ENCODE data around the gene TSPO2.

The TSPO2 gene

DNA sequence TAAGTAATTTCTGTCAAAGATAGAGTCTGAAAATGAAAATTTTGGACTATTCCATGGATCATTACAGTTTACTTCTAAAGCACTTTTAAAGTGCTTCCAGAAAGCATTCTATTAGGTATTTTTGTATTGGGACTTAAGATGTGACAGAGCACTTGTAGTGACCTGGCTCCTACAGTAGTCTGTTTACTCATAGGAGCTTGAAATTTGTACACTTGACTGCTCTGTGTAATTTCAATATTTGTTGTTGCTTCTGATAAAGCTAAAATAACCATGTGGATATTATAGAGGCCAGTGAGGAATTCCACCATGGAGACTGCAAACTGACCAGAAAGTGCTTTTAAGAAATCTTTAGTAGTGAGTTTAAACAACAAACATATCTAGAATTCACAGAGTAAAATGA lies 40.8 kb downstream of the TSPO2 start:
- Histone ChIP-seq H3K9ac (ENCODE audit: low read length) (no peak overlapping the region), H3K4me3 (ENCODE audit: low read depth in 1 of 2, low read length in 2 of 2) (no peak overlapping the region), H3K27me3 (ENCODE audit: control insufficient read depth in 1 of 2, insufficient read depth in 2 of 2, low read length in 2 of 2) (no peaks in the 10 kb centered on the region), H3K27ac (ENCODE audit: low read depth, low read length) (no peak overlapping the region), H3K36me3 (ENCODE audit: insufficient read depth, low read length) (peaks cover 42% of the 10 kb centered on the region), H3K9me3 (ENCODE audit: low read length) (no peaks in the 10 kb centered on the region), H3K4me1 (ENCODE audit: insufficient read depth, low read length) (no peaks in the 10 kb centered on the region)

GRCh38 chr6:41085182-41085581 lies 42.9 kb downstream of the TSPO2 start:
- Histone ChIP-seq H3K4me3 (ENCODE audit: low read depth in 1 of 2, low read length in 2 of 2) (no peak overlapping the region), H3K36me3 (ENCODE audit: insufficient read depth, low read length) (peaks cover 31% of the 10 kb centered on the region), H3K27me3 (ENCODE audit: control insufficient read depth in 1 of 2, insufficient read depth in 2 of 2, low read length in 2 of 2) (no peaks in the 10 kb centered on the region), H3K9ac (ENCODE audit: low read length) (no peak overlapping the region), H3K9me3 (ENCODE audit: low read length) (no peaks in the 10 kb centered on the region), H3K4me1 (ENCODE audit: insufficient read depth, low read length) (no peaks in the 10 kb centered on the region), H3K27ac (ENCODE audit: low read depth, low read length) (no peak overlapping the region)

DNA sequence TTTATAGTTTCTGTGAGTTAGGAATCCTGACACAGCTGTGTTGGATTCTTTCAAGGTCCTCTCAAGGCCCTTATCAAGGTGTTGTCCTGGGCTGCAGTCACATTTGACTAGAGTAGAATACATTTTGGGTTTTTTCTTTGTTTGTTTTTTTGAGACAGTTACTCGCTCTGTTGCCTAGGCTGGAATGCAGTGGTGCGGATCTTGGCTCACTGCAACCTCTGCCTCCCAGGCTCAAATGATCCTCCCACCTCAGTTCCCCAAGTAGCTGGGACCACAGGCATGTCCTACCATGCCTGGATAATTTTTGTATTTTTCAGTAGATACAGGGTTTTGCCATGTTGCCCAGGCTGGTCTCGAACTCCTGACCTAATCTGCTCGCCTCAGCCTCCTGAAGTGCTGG lies 46.2 kb downstream of the TSPO2 start:
- no peak overlapping the region for H3K27ac ChIP-seq (ENCODE audit: low read depth, low read length)
- peaks cover 53% of the 10 kb centered on the region for H3K36me3 ChIP-seq (ENCODE audit: insufficient read depth, low read length)
- H3K9me3 ChIP-seq (ENCODE audit: low read length) = no peaks in the 10 kb centered on the region
- no peak overlapping the region for H3K9ac ChIP-seq (ENCODE audit: low read length)
- no peaks in the 10 kb centered on the region for H3K27me3 ChIP-seq (ENCODE audit: control insufficient read depth in 1 of 2, insufficient read depth in 2 of 2, low read length in 2 of 2)
- H3K4me1 ChIP-seq (ENCODE audit: insufficient read depth, low read length) = no peaks in the 10 kb centered on the region
- H3K4me3 ChIP-seq (ENCODE audit: low read depth in 1 of 2, low read length in 2 of 2) = no peak overlapping the region

GRCh38 chr6:41090841-41091761 lies 48.8 kb downstream of the TSPO2 start:
- H3K4me1 ChIP-seq (ENCODE audit: insufficient read depth, low read length) = no peaks in the 10 kb centered on the region
- H3K4me3 ChIP-seq (ENCODE audit: low read depth in 1 of 2, low read length in 2 of 2) = no peak overlapping the region
- H3K36me3 ChIP-seq (ENCODE audit: insufficient read depth, low read length) = peaks cover 59% of the 10 kb centered on the region
- H3K9ac ChIP-seq (ENCODE audit: low read length) = no peak overlapping the region
- H3K27ac ChIP-seq (ENCODE audit: low read depth, low read length) = no peak overlapping the region
- no peaks in the 10 kb centered on the region for H3K9me3 ChIP-seq (ENCODE audit: low read length)
- no peaks in the 10 kb centered on the region for H3K27me3 ChIP-seq (ENCODE audit: control insufficient read depth in 1 of 2, insufficient read depth in 2 of 2, low read length in 2 of 2)

DNA sequence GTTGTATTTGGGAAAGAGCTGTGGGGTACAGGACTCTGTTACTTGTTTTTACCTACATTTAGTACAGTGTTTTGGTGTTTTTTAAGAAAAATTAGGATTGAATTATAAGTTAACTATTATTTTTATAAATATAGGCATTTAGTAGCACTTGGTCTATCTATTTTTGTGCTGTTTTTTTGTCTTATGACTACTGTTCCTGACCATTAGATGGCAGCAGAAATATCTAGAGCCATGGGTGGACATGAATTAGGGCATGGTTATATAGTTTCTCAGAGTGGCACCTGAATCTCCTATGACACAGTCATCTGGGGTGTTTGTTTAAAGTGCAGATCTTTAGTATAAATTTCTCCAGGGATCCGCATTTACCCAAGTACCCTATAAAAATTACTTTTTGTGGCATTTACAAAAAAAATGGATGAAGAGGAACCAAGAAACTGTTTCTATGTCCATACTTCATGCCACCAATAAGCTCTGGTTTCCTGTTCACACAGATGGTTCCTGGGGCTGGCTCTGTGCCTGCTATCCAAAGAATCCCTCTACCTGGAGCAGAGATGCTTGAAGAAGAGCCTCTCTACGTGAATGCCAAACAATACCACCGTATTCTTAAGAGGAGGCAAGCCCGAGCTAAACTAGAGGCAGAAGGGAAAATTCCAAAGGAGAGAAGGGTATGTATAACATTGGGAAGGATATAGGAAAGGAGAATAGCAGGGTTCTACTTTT lies 50.3 kb downstream of the TSPO2 start:
- Histone ChIP-seq H3K27ac (ENCODE audit: low read depth, low read length) (no peak overlapping the region), H3K27me3 (ENCODE audit: control insufficient read depth in 1 of 2, insufficient read depth in 2 of 2, low read length in 2 of 2) (no peaks in the 10 kb centered on the region), H3K36me3 (ENCODE audit: insufficient read depth, low read length) (peaks cover 72% of the 10 kb centered on the region), H3K4me1 (ENCODE audit: insufficient read depth, low read length) (no peaks in the 10 kb centered on the region), H3K9me3 (ENCODE audit: low read length) (no peaks in the 10 kb centered on the region), H3K4me3 (ENCODE audit: low read depth in 1 of 2, low read length in 2 of 2) (no peak overlapping the region), H3K9ac (ENCODE audit: low read length) (no peak overlapping the region)

GRCh38 chr6:41093729-41094128 lies 51.5 kb downstream of the TSPO2 start:
- H3K4me3 ChIP-seq (ENCODE audit: low read depth in 1 of 2, low read length in 2 of 2) = no peak overlapping the region
- peaks cover 84% of the 10 kb centered on the region for H3K36me3 ChIP-seq (ENCODE audit: insufficient read depth, low read length)
- no peak overlapping the region for H3K9ac ChIP-seq (ENCODE audit: low read length)
- no peaks in the 10 kb centered on the region for H3K4me1 ChIP-seq (ENCODE audit: insufficient read depth, low read length)
- H3K9me3 ChIP-seq (ENCODE audit: low read length) = no peaks in the 10 kb centered on the region
- no peaks in the 10 kb centered on the region for H3K27me3 ChIP-seq (ENCODE audit: control insufficient read depth in 1 of 2, insufficient read depth in 2 of 2, low read length in 2 of 2)
- H3K27ac ChIP-seq (ENCODE audit: low read depth, low read length) = no peak overlapping the region

All from muscle layer of colon (tissue), 2 donors.